NCI-H2029 (cell line): Measurements from ENCODE around the gene SHB.
A peak's percentile ranks its signal among the peaks of the same experiment; 100 is the strongest.

ENCODE experiments used
- DNase-seq: peaks from one replicate; lab custom pipeline; 2025; lab: John Stamatoyannopoulos, UW

The SHB gene

DNA sequence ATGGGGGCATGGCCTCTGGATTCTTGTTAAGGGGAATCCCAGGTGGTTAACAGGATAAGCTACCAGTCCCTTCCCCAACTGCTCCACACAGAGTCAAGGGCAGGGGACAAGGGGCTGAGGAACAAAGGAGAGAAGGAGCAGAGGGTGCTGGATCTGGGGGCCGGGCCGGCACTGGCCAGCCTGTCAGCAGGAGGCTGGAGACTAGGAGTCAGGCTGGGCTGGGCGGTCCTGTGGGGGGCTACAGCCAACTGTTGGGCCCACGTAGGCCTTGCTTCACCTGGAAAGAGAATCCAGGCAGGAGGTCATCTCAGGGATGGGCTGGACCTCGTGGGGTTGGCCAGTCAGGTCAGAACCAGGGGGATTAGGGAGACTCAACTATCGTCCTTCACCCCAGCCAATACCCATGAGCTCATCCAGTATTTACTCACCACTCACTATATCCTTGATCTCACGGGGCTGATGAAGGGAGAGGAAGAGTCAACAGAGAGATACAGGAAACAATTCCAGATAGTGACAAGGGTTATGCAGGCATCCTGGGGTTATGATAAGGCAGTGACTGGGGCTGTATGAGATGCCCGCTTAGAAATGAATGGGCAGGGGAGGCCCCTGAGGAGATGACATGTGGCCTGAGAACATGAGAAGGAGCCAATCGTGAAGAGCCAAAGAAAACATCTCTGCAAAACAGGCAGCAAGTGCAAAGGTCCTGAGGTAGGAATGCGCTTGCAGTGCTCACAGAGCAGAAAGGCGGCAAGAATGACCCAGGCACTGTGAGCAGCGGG lies 117.2 kb downstream of the SHB start:
- DNase-seq, result peak; percentile 30

DNA sequence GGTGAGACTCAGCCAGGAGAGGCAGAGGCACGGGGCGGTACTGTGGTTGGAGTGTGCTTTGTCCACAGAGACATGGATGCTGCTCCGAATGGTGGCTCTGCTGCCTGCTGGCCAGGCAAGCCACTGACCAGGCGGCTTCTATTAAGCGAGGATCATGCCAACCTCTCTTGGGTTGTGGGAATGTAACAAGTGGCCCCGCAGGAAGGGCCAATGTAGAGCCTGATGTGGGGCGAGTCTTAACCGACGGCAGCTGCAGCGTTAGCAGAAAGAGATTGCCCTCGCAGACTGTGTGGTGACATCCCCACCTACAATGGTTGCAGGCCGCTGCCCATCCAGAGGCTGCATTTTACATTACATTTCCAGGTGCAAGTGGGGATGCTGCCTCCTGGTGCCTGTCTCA lies 118.5 kb downstream of the SHB start:
- DNase-seq, result no peak

DNA sequence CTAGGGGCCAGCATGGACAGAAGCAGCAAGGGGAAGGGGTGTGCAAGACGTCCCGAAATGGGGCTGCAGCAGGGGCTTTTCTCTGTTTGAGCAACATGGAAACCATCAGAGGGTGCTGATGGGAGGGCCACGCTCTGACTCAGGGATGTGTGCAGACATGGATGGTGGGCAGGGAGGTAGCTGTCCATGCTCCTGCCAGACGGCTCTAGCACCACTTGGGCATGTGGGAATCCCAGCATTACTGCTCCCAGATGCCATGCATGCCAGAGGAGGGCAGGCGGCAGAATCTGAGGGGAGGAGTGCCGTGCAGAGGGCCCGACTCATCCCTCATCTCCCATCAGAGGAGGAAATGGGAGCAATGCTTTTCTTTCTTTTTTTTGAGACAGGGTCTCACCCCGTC lies 119.5 kb downstream of the SHB start:
- DNase-seq, result no peak

DNA sequence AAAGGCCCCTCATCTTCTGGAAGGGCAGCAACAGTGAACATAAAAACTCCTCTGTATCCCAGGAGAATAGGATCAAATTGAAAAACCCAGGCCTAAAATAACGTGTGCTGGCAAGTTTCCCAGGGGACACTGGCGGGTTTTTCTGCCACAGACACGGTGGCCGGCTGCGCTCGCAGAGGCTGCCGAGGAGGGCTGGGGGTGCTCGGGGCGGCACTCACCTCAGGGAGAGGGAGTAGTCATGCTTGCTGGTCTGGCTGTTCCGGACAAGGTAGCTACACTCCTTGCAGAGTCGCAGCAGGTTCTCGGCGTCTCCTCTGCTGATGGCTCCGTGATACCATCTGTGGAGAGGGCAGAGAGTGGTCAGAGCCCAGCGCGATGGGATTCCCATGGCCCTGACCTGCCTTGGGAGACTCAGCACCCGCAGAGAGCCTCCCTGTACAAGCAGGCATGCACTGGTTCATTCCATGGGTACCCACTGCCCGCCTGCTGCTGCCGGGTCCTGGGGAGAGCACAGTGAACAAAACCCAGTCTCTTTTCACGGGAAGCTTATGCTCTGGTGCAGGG lies 120.5 kb downstream of the SHB start:
- DNase-seq, result no peak

DNA sequence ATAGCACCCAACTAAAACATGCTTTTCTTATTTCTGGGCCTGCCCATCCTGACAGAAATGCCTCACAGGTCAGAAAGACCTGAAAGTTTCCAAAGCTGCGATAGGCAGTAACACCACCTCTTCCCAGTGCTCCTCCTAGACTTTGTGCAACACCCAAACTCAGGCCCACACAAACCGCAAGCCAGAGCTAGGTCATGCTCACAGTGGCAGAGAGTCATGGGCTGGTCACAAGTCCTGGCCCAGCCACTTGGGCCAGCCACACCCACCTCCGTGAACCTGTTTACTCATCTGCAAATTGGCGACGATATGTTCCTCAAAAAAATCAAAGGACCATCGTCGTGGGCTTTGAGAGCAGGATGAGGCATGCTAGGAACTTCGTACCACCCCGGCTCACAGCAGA lies 121.0 kb downstream of the SHB start:
- no peak for DNase-seq

DNA sequence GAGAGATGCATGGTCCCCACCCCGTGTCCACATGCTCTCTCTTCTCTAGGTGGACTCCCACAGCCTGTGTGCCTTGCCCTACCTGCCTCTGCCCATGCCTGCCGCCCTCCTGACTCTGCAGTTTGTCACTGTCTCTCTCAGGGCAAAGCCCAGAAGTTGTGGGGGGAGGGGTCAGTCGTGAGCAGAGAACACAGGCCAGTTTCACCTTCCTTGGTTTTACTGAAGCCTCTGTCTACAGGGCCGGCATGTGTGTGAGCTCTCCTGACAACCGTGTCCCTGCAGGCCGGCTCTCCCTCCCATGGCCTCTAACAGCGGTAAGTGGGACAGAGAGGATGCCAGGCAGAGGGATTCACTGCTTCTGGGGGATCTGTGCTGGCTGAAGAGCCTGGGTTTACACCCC lies 121.6 kb downstream of the SHB start:
- DNase-seq, result no peak

DNA sequence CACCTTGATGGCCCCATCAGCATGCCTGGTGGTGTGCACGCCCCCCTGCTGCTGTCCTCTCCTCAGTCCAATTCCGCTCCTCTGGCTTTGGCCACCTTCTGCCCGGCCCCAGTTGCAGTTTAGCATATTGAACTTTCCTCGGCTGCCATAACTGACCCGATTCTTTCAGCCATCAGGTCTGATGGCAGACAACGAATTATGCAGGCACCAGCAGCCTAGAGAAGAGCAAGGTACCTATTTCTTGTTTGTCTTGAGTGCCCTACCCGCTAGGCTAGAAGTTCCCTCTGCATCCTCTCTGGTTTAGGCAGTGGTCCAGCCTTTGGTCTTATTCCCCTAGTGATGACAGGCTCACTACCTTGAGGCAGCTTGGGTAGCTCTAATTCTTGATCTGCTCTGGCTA lies 122.1 kb downstream of the SHB start:
- no peak for DNase-seq

DNA sequence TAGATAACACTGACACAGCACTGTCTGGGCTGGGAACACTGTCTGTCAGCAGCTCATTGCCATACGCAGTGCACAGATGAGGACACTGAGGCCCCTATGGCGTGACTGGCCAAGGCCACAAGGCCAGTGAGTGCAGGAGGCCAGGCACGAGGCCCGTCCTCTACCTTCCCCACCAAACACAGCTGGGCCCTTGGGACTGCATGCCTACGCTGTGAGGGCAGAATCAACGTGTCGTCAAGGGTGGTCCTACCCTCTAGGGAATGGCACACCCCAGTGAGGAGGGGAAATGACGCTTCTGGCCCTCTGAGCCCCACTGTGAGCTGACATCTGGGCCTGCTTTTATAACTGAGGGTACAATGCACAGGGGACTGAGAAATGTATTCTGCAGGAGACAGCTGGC lies 123.0 kb downstream of the SHB start:
- no peak for DNase-seq

DNA sequence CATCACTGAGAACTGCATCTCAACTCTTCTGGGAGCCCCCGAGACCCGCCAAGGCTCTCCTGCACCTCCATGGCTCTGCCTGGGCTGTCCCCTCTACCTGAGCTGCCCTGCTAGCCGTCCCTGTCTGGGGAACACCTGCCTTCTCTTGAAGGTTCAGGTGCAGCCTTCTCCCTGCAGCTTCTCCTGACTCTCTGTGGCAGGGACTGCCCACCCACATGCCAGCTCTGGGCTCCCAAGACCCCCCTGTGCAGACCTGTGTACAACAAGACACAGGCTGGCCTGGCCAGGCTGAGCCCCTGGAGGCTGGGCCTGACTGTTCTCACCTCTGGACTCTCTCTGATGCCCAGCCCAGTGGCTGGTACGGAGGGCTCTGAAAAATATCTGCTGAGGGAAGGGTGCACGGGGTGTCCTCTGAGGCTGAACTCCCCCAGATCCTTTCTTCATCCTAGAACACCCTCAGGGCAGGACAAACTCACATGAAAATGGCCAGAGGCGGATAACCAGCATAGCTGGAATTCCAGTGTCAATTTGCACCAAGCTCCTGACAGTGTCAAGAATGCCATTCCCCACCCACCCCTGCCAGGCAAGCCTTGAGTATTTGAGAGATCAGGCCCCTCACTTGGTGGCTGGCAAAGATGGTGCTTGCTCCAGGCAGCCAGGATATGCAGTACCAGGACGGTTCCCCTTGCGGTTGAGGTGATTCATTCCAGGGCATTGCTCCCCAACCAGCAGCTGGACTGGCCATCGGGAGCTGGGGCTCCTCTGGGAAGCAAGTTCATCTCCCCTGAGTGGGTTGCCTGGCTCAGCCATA lies 124.2 kb downstream of the SHB start:
- no peak for DNase-seq

DNA sequence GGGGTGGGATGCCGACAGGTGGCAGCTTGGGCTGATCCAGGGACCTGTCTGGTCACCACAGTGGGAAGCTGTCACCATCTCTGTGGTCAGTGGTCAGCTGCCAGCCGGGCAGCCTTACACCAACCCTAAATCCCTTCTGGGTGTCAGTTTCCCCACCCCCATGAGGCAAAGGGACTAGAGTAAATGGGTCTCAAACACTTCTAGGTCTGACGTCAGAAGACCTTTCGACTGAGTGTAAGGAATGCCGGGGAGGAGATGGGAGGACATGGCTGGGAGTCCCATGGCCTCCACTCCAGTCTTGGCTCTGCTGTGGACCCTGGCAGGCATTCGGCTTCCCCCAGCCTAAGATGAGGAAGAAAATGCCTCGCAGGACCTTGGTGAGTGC lies 124.8 kb downstream of the SHB start:
- no peak for DNase-seq

DNA sequence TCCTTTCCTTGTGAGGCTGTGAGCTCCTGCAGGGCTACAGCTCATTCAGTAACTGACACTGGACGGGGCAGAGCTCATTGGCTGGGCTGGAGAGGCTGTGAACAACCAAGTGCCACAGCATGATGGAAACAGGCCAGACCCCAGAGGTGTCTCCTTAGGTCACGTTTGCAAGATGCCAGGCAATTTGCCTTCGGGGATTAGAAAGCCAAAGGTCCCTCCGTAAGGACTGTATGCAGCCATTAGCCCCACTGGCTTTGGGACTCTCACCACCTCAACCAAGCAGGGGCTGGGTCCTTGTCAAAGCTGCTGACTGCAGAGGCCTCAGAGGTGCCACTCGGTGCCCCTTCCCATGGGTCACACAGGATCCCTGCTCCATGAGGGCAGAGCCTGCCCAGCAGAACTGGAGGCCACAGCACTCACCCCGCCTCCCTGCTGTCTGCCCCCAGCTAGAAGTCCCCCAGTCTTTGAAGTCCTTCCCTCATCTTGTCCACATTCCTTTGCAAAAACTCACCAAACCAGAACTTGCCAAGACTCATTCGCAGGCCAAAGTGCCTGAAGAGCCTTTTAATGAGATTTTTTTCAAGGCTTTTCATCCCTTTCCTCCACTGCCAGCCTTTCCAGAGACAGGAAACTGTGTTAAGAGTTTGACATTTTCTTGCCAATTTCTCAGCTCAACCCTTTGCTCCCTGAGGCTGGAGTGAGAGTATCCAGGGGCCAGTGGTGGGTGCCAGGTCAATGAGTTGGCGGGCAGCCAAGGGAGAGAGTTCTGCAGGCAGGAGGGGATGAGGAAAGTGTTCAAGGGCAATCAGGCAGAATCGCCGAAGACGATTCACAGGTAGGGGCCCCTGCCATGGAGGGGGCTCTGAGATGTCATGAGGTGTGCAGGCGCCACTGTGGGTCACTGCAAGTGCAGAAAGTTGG lies 125.4 kb downstream of the SHB start:
- no peak for DNase-seq

DNA sequence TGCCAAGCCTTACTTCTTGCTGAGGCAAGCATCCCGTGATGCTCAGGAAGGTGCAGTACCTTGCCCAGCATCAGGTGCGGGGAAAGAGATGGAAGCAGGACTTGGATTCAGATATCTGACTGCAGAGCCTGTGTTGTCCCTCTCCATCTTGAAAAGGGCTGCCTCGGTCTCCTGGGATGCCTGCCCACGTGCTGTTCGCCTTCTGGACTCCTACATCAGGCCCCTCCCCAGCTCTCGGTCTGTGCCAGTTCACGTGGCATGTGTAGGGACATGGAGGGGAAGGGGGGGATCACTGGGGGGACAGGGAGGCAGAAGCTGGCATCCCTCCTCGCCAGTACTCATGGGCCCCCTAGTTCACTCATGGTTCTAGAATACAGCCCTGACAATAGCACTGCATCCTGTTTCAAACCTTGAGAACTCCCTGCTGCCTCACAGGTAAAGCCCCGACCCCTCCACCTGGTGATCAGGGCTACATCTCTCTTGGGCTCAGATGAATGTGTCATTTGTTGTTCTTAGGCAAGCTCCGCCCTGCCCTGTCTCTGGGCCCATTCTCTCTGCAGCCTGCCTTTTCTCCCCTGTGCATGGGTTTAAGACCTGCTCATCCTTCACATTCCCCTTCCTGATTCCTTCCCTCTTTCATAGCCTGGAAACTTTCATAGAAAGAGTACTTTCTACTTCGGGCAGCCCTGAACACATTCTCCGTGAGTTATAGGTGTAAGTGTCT lies 126.2 kb downstream of the SHB start:
- DNase-seq, result no peak

DNA sequence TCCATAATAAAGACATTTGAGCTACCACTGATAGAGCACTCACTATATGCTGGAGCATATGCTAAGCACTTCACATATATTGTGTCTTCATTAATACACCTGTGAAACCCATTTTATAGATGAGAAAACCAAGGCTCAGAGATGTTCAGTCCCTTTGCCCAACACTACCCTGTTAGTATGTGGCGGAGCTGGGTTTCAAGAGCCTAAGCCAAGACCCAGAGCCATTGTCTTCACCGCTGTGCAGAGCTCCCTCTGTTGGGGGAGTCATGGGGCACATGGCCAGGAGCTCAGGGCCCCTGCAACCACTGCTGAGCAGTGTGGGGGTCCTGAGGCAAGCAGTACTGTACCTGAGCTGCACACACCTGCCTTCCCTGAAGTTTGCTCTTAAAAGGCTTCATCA lies 127.8 kb downstream of the SHB start:
- DNase-seq, result no peak

DNA sequence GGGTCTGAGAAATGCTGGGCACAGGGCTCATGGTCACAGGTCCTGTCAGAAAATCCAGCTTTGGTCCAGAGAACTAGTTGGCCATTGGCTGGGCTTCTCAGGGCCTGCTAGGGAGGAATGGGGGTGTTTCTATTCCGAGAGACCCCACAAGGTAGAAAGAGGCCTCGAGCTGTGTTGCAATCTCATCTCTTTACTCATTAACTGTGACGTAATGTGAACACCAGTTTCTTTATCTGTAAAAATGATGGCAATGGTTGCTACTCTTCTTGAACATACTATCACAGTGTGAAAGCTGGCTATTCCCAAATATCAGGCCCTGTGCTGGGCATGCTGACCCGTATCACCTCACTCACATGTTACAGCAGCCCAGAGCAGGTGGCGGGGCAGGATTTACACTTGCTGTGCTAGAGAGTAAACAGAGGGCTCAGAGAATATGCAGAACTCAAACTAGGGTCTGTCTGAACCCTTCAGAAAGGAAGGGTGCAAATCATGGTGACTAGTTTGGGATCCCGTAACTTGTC lies 129.4 kb downstream of the SHB start:
- DNase-seq, result no peak

DNA sequence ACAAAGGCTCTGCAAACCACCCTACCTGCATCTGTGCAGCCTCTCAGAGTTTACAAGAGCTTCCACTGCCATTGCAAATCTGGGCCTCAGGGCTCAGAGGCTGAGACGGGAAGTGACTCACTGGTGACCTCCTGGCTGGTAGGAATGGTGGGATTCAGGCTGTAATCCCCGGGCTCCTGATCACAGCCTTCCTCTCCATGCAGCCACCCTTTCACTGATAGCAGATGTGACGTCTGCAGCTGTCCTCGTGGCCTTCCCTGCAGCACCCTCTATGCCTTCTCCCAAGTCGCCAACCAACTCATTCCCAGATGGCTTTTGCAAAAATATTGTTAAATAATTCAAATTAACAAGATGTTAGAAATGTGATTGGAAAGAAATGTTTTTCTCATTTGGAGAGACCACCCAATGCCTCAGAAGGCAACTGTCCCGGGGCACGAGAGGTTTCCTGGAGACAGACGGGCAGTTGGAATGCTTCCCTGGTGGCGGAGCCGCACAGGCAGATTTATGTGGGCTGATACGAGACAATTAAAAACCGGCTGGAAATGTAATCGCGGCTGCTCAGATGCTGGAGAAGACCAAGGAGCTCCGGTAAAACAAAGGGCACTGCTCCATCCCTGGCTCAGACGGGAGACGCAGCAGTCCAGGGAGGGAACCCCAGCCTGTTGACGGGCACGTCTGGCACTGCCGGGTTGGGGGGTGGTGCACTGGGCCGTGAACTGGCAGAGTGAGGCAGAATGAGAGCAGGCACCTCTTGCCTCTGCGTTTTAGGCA lies 130.7 kb downstream of the SHB start:
- DNase-seq, result no peak

DNA sequence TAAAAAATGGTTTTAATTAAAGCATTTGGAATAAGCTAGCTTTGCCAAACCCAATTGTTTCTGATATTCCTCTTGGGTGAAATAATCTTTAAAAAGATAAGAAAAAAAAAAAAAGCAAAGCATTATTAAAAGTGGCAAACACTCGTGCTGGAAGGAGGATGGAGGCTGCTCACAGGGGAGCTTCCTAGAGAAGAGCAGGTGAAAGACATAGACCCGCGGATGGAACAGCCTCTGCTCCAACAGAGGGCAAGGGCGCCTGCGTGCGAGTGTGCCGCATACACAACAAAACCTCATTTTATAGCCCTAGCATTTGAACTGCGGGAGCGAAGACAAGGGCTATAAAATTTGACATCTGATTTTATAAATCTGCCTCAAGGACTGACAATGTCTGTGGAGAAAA lies 131.7 kb downstream of the SHB start:
- DNase-seq, result no peak

DNA sequence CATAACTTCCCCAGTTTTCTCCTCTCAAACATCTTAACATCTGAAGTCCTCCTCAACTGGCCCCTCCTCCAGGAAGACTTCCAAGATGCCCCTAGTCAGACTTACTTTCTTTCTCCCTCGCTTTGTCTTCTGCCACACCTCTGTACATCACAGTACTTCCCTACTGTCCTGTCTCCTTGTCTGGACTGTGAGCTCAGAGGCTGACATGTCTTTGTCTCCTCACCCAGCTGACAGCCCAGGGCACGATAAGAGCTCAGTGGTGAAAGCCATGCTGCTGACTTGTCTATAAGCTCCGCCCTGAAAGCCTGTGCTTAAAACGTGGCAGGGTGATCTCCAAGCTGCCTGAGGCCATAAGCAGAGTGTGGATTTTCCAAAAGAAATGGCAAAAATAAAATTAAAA lies 132.1 kb downstream of the SHB start:
- no peak for DNase-seq

DNA sequence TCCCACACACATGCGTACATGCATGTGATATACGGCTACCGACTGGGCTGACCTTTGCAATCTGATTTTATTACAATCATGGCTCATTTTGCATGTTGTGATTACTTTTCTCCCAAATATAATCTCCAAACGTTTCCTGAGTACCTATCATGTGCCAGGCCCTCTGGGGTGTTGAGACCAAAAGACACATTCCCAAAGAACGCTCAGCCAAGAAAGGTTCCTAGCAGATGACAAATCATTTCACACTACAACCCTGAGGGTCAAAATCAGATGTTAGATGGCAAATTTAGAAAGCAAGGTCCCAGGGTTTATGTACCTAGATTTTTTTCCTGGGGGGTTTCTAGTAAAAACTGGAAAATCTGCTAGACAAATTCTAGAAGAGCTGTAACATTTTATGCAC lies 132.7 kb downstream of the SHB start:
- no peak for DNase-seq

DNA sequence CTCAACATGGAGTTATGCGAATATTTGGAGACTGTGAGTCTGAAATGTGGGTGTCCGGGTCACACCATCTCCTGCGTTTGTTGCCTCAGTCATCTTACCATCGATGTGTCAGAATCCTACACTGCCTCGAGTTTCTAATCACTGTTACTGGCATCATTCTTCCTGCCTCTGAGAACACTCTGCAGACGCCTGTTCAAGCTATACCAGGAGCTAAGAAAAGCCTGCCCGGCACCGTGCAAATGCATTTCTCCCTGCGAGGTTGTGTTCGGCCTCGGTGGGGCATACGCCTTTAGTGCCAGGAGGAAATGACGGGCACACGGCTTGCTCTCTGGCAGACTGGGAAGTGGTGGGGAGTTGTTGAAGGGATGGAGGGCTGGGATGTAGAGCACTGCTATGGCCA lies 133.9 kb downstream of the SHB start:
- DNase-seq, result no peak

DNA sequence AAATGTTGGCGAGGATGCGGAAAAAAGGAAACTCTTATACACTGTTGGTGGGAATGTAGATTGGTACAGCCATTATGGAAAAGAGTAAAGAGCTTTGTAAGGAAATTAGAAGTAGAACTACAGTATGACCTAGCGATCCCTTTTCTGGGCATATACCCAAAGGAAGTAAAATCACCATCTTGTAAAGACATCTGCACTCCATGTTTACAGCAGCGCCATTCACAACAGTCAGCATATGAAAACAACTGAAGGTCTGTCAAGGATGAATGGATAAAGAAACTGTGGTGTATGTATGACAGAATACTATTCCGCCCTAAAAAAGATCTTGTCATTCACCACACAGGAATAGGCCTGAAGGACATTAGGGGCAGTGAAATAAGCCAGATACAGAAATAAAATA lies 137.4 kb downstream of the SHB start:
- DNase-seq, result no peak
